ENCODE results near the gene NME3. TPM values are rescaled to one million over a fixed set of nuclear protein-coding genes. Genes with fewer than 3 reads are reported as not detected.

Gene NME3
- total and polyA plus RNA-seq, 2 of the 4 experiments (the other 2 are of a cell fraction): 12.7 to 41.2 TPM

DNA sequence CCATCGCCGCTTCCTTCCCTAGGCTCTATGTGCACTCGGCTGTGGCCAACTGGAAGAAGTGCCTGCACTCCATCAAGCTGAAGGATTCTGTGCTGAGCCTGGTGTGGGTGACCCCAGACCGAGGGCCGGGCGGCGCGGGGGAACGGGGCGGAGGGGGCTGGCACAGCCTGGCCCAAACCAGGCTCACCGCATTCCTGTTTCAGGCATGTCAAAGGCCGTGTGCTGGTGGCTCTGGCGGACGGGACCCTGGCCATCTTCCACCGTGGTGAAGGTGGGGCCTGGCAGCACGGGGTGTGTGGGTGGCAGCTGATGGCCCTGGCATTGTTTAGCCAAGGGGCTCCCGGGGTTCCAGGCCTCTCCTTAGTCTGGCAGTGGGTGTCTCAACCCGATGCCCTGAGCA is 4.6 kb downstream of the NME3 start:
- Histone ChIP-seq H3K9me1 (ENCODE audit: insufficient read depth, low read length) (no peaks in the 10 kb centered on the region), H3K27me3 (ENCODE audit: control insufficient read depth, insufficient read depth, low read length) (no peaks in the 10 kb centered on the region), H3K18ac (ENCODE audit: low read depth, low read length) (no peak overlapping the region), H3K14ac (replicated peaks; ENCODE audit: low read depth, low read length) (no peak overlapping the region), H3K79me1 (ENCODE audit: low read depth in 1 of 2, low read length in 2 of 2) (peaks cover under 1 to 19% of the 10 kb centered on the region in 2 experiments; a peak in 2 of 4 replicates), H2AK5ac (ENCODE audit: low read depth, low read length) (no peak overlapping the region), H4K20me1 (ENCODE audit: insufficient read depth, low read length) (peaks cover 17% of the 10 kb centered on the region), H3K23ac (ENCODE audit: low read depth, low read length) (no peak overlapping the region), H3K9ac (ENCODE audit: low read depth, low read length) (no peak overlapping the region), H3K36me3 (ENCODE audit: control insufficient read depth, insufficient read depth, low read length) (peaks cover 66% of the 10 kb centered on the region), H3K4me3 (ENCODE audit: insufficient read depth, low read depth, low read length) (no peak overlapping the region), H4K8ac (ENCODE audit: low read depth in 2 of 2, low read length in 2 of 2) (no peak overlapping the region), H2AFZ (replicated peaks; ENCODE audit: low read length, poor library complexity) (no peak overlapping the region), H4K91ac (ENCODE audit: insufficient read depth, low read depth, low read length) (no peak overlapping the region), H2BK15ac (ENCODE audit: low read depth, low read length) (no peak overlapping the region), H2BK120ac (ENCODE audit: low read depth, low read length) (no peak overlapping the region), H4K5ac (ENCODE audit: low read depth, low read length) (no peak overlapping the region), H3K27ac (ENCODE audit: insufficient read depth, low read length) (no peak overlapping the region), H2AK9ac (replicated peaks; ENCODE audit: low read depth, low read length, poor library complexity) (no peak overlapping the region), H3K4ac (ENCODE audit: low read depth, low read length) (no peak overlapping the region), H3K4me1 (ENCODE audit: control insufficient read depth, insufficient read depth, low read length) (no peaks in the 10 kb centered on the region), H3K4me2 (ENCODE audit: low read depth, low read length) (no peak overlapping the region), H2BK5ac (ENCODE audit: low read depth, low read length, poor library complexity, severe bottlenecking) (no peak overlapping the region), H2BK20ac (ENCODE audit: low read depth, low read length) (no peak overlapping the region), H3K56ac (ENCODE audit: extremely low read depth, insufficient read depth, low read length) (no peak overlapping the region), H3K9me3 (ENCODE audit: control insufficient read depth, insufficient read depth, low read length) (no peaks in the 10 kb centered on the region)
- intact Hi-C loops (cut with micrococcal nuclease) (no loop called here), in situ Hi-C loops (cut with MboI; ENCODE audit: low sequenced_read_pairs) (no loop called here), dilution Hi-C loops (cut with HindIII; ENCODE audit: low sequenced_read_pairs, unreplicated experiment) (no loop called here)
- no peak for TF ChIP-seq RAD21 (IDR thresholded peaks at IDR 0.05; ENCODE audit: low read length)
- no peak for TF ChIP-seq MXI1 (IDR thresholded peaks at IDR 0.05; ENCODE audit: borderline replicate concordance, low read depth, low read length)
- no peak for TF ChIP-seq NFE2L2 (IDR thresholded peaks at IDR 0.05; ENCODE audit: low read depth, low read length)
- TF ChIP-seq SMC3 (IDR thresholded peaks at IDR 0.05; ENCODE audit: low read depth, low read length): no peak
- TF ChIP-seq, protein P1, sequence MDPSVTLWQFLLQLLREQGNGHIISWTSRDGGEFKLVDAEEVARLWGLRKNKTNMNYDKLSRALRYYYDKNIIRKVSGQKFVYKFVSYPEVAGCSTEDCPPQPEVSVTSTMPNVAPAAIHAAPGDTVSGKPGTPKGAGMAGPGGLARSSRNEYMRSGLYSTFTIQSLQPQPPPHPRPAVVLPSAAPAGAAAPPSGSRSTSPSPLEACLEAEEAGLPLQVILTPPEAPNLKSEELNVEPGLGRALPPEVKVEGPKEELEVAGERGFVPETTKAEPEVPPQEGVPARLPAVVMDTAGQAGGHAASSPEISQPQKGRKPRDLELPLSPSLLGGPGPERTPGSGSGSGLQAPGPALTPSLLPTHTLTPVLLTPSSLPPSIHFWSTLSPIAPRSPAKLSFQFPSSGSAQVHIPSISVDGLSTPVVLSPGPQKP (IDR thresholded peaks at IDR 0.05; ENCODE audit: borderline replicate concordance, low read depth, low read length): no peak
- TF ChIP-seq RCOR1 (IDR thresholded peaks at IDR 0.05; ENCODE audit: insufficient replicate concordance, low read length): no peak
- no peak for TF ChIP-seq CHD1 (IDR thresholded peaks at IDR 0.05; ENCODE audit: low read depth, low read length)
- TF ChIP-seq, protein P2, sequence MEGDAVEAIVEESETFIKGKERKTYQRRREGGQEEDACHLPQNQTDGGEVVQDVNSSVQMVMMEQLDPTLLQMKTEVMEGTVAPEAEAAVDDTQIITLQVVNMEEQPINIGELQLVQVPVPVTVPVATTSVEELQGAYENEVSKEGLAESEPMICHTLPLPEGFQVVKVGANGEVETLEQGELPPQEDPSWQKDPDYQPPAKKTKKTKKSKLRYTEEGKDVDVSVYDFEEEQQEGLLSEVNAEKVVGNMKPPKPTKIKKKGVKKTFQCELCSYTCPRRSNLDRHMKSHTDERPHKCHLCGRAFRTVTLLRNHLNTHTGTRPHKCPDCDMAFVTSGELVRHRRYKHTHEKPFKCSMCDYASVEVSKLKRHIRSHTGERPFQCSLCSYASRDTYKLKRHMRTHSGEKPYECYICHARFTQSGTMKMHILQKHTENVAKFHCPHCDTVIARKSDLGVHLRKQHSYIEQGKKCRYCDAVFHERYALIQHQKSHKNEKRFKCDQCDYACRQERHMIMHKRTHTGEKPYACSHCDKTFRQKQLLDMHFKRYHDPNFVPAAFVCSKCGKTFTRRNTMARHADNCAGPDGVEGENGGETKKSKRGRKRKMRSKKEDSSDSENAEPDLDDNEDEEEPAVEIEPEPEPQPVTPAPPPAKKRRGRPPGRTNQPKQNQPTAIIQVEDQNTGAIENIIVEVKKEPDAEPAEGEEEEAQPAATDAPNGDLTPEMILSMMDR (conservative IDR thresholded peaks at IDR 0.05; ENCODE audit: low read depth, low read length): no peak
- no peak for TF ChIP-seq RFX5 (IDR thresholded peaks at IDR 0.05; ENCODE audit: low read depth, low read length)
- no peak for TF ChIP-seq POLR2A (IDR thresholded peaks at IDR 0.05; ENCODE audit: low read depth, low read length)
- no peak for TF ChIP-seq FOS (IDR thresholded peaks at IDR 0.05; ENCODE audit: low read depth, low read length)
- no peak for TF ChIP-seq MAFK (IDR thresholded peaks at IDR 0.05; ENCODE audit: low read depth, low read length)
- TF ChIP-seq BHLHE40 (IDR thresholded peaks at IDR 0.05; ENCODE audit: low read depth, low read length): no peak
- TF ChIP-seq, protein P3, sequence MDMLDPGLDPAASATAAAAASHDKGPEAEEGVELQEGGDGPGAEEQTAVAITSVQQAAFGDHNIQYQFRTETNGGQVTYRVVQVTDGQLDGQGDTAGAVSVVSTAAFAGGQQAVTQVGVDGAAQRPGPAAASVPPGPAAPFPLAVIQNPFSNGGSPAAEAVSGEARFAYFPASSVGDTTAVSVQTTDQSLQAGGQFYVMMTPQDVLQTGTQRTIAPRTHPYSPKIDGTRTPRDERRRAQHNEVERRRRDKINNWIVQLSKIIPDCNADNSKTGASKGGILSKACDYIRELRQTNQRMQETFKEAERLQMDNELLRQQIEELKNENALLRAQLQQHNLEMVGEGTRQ (IDR thresholded peaks at IDR 0.05; ENCODE audit: low read depth, low read length): no peak
- no peak for TF ChIP-seq CEBPB (IDR thresholded peaks at IDR 0.05; ENCODE audit: low read depth, low read length)
- TF ChIP-seq MAZ (IDR thresholded peaks at IDR 0.05; ENCODE audit: borderline replicate concordance, low read depth, low read length): no peak
- ATAC-seq (ENCODE audit: low read depth): no peak
- 94% methylated on average over 11 of the region's 18 CpGs; no CpG with 5 or more reads in 1 of the 2 experiments for WGBS, 2 experiments (ENCODE audit: extremely low coverage in 2 of 2, insufficient read length in 1 of 2)
- DNase-seq: no peak
- BruUV-seq (replicated peaks): no TSS peak
- ChIA-PET POLR2A (ENCODE audit: unreplicated experiment) (no interaction called here), CTCF (no interaction called here)
